ENCODE data around the gene MIB1. TPM values are rescaled to one million over a fixed set of nuclear protein-coding genes. Genes with fewer than 3 reads are reported as not detected.

MIB1 gene
- total RNA-seq, 3 donors from 2014 or later (not counting 1 experiment from before 2014, with no cell fraction given) = 27.5 to 38.4 (median 35.6) TPM

DNA sequence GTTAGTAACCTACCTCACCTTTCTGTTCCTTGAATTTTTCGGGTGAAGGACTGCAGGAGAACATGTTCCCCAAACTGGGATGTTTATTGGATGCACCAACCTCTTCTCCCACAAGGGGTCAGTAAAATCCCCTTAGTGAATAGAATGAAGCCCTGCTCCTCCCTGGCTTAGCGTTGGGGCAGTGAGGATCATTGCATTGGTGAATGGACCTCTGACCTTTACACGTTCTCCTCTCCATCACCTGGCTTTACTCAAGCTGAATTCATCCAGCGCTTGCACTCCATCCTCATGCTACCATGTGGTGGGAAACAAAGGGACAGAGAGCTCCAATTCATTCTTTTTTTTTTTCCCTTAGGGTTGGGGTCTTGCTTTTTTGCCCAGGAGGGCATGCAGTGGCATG is 157.2 kb downstream of the MIB1 start:
- no peaks in the 10 kb centered on the region for H3K4me1 ChIP-seq (ENCODE audit: control insufficient read depth, insufficient read depth, low read length)
- no peaks in the 10 kb centered on the region for H3K9me3 Mint-ChIP-seq
- H3K4me1 Mint-ChIP-seq = peaks cover 6 to 7% of the 10 kb centered on the region in 2 donors
- intact Hi-C loops (cut with micrococcal nuclease) = loop anchor here (1.0 to 5.0 kb wide), 2 partner anchors 664 to 806 kb away; no protein-coding TSS in a partner anchor
- H3K27me3 Mint-ChIP-seq (ENCODE audit: low read depth in 2 of 2) = peaks cover 8 to 12% of the 10 kb centered on the region in 2 donors
- H3K27ac Mint-ChIP-seq = no peak overlapping the region
- H3K4me3 Mint-ChIP-seq = no peak overlapping the region
- H3K4me3 ChIP-seq (ENCODE audit: low read length) = no peak overlapping the region
- H3K36me3 Mint-ChIP-seq = no peaks in the 10 kb centered on the region
- ATAC-seq = peak in 2 of 3 donors; percentile 53 to 65
- no peak overlapping the region for H3K27ac ChIP-seq (ENCODE audit: low read length)
- H3K36me3 ChIP-seq (ENCODE audit: control insufficient read depth, insufficient read depth, low read length) = no peaks in the 10 kb centered on the region
- 9% methylated on average over 4 of the region's 4 CpGs for WGBS (ENCODE audit: insufficient coverage)
- no peaks in the 10 kb centered on the region for H3K9me3 ChIP-seq (ENCODE audit: control insufficient read depth, insufficient read depth, low read length)
- no peaks in the 10 kb centered on the region for H3K27me3 ChIP-seq (ENCODE audit: control insufficient read depth, insufficient read depth, low read length)
- TF ChIP-seq, protein P1, sequence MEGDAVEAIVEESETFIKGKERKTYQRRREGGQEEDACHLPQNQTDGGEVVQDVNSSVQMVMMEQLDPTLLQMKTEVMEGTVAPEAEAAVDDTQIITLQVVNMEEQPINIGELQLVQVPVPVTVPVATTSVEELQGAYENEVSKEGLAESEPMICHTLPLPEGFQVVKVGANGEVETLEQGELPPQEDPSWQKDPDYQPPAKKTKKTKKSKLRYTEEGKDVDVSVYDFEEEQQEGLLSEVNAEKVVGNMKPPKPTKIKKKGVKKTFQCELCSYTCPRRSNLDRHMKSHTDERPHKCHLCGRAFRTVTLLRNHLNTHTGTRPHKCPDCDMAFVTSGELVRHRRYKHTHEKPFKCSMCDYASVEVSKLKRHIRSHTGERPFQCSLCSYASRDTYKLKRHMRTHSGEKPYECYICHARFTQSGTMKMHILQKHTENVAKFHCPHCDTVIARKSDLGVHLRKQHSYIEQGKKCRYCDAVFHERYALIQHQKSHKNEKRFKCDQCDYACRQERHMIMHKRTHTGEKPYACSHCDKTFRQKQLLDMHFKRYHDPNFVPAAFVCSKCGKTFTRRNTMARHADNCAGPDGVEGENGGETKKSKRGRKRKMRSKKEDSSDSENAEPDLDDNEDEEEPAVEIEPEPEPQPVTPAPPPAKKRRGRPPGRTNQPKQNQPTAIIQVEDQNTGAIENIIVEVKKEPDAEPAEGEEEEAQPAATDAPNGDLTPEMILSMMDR (IDR thresholded peaks at IDR 0.05) = peak; percentile 56
- peak in 1 of 2 donors; percentile 39 for DNase-seq

DNA sequence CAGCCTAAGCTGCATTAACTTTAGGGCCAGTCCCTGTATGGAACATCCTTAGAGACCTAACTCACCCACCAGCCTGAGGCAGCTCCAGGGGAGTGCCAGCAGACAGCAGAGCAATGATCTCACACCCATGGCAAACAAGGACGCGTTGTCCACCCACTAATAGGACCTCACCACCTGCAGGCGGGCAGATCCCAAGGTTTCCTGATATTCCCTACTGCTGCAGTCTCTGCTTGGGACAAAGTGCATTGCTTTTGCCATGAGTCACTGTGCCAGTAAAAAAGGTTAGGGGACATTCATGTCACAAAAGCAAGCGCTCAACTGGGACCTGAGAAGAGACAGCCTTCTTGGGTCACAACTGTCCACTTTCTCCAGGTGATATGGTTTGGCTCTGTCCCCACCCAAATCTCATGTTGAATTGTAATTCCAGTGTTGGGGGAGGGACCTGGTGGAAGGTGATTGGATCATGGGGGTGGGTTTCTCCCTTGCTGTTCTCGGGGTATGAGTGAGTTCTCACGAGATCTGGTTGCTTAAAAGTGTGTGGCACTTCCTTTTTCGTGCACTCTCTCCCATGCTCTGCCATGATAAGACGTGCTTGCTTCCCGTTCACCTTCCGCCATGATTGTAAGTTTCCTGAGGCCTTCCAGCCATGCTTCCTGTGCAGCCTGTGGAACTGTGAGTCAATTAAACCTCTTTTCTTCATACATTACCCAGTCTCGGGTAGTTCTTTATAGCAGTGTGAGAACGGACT is 160.2 kb downstream of the MIB1 start:
- no peaks in the 10 kb centered on the region for H3K9me3 Mint-ChIP-seq
- H3K27me3 Mint-ChIP-seq (ENCODE audit: low read depth in 2 of 2) = peaks cover 12 to 14% of the 10 kb centered on the region in 2 donors
- DNase-seq (no peak), ATAC-seq (no peak)
- intact Hi-C loops (cut with micrococcal nuclease) = no loop called here
- no peak overlapping the region for H3K4me3 Mint-ChIP-seq
- Histone ChIP-seq H3K9me3 (ENCODE audit: control insufficient read depth, insufficient read depth, low read length) (no peaks in the 10 kb centered on the region), H3K27me3 (ENCODE audit: control insufficient read depth, insufficient read depth, low read length) (no peaks in the 10 kb centered on the region), H3K4me3 (ENCODE audit: low read length) (no peak overlapping the region), H3K36me3 (ENCODE audit: control insufficient read depth, insufficient read depth, low read length) (no peaks in the 10 kb centered on the region), H3K4me1 (ENCODE audit: control insufficient read depth, insufficient read depth, low read length) (no peaks in the 10 kb centered on the region), H3K27ac (ENCODE audit: low read length) (no peak overlapping the region)
- TF ChIP-seq, protein P1 (IDR thresholded peaks at IDR 0.05) = no peak
- 88% methylated on average over 12 of the region's 12 CpGs for WGBS (ENCODE audit: insufficient coverage)
- H3K27ac Mint-ChIP-seq = no peak overlapping the region
- H3K36me3 Mint-ChIP-seq = no peaks in the 10 kb centered on the region
- H3K4me1 Mint-ChIP-seq = peaks cover 6 to 7% of the 10 kb centered on the region in 2 donors

DNA sequence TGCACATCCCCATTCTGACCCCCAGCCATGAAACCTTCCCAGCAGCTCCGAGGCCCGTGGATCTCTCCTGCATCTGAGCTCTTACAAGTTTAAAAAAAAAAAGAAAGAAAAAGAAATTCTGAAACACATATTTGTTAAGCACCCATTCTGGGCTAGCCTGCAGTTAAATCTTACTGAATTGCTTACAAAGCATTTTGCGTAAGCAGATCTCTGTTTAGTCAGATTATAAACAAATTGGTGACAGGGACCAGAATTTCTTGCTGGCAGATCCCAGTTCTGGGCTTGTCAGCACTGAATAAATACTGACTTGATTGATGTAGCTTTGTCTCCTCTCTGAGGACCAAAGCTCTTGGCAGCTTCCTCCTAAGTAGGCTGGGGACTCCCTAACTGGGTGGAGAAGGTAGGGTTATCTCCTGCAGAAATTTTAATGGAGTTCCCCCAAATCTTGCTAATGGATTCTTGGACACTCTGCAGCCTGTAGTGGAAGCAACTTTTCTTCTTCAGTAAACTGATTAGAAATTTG is 160.9 kb downstream of the MIB1 start:
- ATAC-seq (no peak), DNase-seq (no peak)
- intact Hi-C loops (cut with micrococcal nuclease) = no loop called here
- no peak overlapping the region for H3K27ac Mint-ChIP-seq
- Histone ChIP-seq H3K4me3 (ENCODE audit: low read length) (no peak overlapping the region), H3K27ac (ENCODE audit: low read length) (no peak overlapping the region), H3K36me3 (ENCODE audit: control insufficient read depth, insufficient read depth, low read length) (no peaks in the 10 kb centered on the region), H3K27me3 (ENCODE audit: control insufficient read depth, insufficient read depth, low read length) (no peaks in the 10 kb centered on the region), H3K9me3 (ENCODE audit: control insufficient read depth, insufficient read depth, low read length) (no peaks in the 10 kb centered on the region), H3K4me1 (ENCODE audit: control insufficient read depth, insufficient read depth, low read length) (no peaks in the 10 kb centered on the region)
- H3K36me3 Mint-ChIP-seq = no peaks in the 10 kb centered on the region
- no peaks in the 10 kb centered on the region for H3K9me3 Mint-ChIP-seq
- TF ChIP-seq, protein P1 (IDR thresholded peaks at IDR 0.05) = no peak
- H3K4me3 Mint-ChIP-seq = no peak overlapping the region
- peaks cover 6 to 7% of the 10 kb centered on the region in 2 donors for H3K4me1 Mint-ChIP-seq
- WGBS (ENCODE audit: insufficient coverage) = 88% methylated on average over 3 of the region's 3 CpGs
- H3K27me3 Mint-ChIP-seq (ENCODE audit: low read depth in 2 of 2) = peaks cover 12 to 13% of the 10 kb centered on the region in 2 donors

Data from natural killer cell (primary cell).